Gastroesophageal sphincter (tissue), 3 donors: ENCODE data around the gene NUDT14.

Source experiments
- EP300 ChIP-seq: sonication (generic); formaldehyde crosslinking; IDR thresholded peaks from one replicate; pipeline ENCODE4 v1.6.1; 2017; ENCODE audit warnings: antibody characterized with exemption, mild to moderate bottlenecking
- TF ChIP-seq, protein P1 (sequence below), 4 experiments: fragments of 200-600 bp in 2 of 4; fragments of 450-650 bp in 2 of 4; sonication (generic) in 1 of 4; IDR thresholded peaks; one replicate each; pipeline ENCODE4 v1.5.1; 2017 to 2019; ENCODE audit warnings: antibody characterized with exemption in 4 of 4, mild to moderate bottlenecking in 2 of 4, moderate library complexity in 2 of 4

DNA sequence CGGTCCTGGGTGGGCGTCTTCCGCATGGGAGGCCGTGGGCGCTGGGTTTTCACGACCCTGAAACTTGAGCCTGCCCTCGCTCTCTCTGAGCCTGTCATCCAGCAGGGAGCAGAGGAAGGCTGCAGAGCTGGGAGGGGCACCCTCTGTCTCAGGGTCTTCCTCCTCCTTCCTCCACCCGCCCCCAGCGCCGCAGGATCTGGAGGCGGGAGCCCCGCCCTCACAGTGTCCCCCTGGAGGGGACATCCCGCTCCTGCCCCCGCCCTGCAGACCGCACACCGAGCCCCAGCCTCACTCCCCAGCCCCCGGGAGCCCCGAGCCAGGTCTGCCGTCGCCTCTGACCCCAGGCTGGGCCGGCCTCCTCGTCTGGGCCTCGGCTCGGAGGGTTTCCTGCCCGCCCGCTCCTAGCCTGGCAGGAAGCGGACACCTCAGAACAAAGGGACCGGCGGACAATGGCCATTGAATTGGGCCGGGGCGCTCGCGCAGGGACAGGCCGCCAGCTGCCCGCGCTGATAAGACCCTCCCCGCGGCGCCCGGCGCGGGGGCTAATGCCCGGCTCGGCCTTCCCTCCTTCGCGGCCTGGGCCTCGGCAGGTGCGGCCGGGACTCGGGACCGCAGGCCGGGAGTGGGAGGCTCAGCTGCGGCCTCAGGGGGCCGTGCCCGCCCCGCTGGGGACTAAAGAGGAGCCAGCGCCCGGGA lies 15.3 kb upstream of the NUDT14 start:
- TF ChIP-seq, protein P1, sequence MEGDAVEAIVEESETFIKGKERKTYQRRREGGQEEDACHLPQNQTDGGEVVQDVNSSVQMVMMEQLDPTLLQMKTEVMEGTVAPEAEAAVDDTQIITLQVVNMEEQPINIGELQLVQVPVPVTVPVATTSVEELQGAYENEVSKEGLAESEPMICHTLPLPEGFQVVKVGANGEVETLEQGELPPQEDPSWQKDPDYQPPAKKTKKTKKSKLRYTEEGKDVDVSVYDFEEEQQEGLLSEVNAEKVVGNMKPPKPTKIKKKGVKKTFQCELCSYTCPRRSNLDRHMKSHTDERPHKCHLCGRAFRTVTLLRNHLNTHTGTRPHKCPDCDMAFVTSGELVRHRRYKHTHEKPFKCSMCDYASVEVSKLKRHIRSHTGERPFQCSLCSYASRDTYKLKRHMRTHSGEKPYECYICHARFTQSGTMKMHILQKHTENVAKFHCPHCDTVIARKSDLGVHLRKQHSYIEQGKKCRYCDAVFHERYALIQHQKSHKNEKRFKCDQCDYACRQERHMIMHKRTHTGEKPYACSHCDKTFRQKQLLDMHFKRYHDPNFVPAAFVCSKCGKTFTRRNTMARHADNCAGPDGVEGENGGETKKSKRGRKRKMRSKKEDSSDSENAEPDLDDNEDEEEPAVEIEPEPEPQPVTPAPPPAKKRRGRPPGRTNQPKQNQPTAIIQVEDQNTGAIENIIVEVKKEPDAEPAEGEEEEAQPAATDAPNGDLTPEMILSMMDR (IDR thresholded peaks at IDR 0.05): no peak
- no peak for TF ChIP-seq EP300
